Activated CD4-positive, alpha-beta T cell treated with anti-CD3 and anti-CD28 coated beads, Interleukin-2, amount 10 ng/mL, durations not matched to agents 7 days and 5 days (primary cell): Measurements from ENCODE around the gene NEMP1. TPM values are rescaled to one million over a fixed set of nuclear protein-coding genes. Genes with fewer than 3 reads are reported as not detected.
A peak's percentile ranks its signal among the peaks of the same experiment; 100 is the strongest.

Source experiments
- CTCF ChIA-PET: fragments of 350-600 bp; sonication (Branson Sonifier 250); formaldehyde crosslinking; loops from one replicate; lab custom pipeline; 2021; ENCODE audit warnings: antibody characterized with exemption; lab: Charles Lee
- POLR2A ChIA-PET: fragments of 350-600 bp; sonication (Branson Sonifier 250); formaldehyde crosslinking; loops from one replicate; lab custom pipeline; 2021; ENCODE audit warnings: antibody characterized with exemption; lab: Charles Lee
- DNase-seq: peaks from one replicate; pipeline ENCODE4 v3.0.0-alpha.2; 2020
- H3K27ac Mint-ChIP-seq: one replicate; pipeline ENCODE4 v1.8.0; 2021; ENCODE audit warnings: mild to moderate bottlenecking, moderate library complexity, mixed read lengths
- H3K27me3 Mint-ChIP-seq: one replicate; pipeline ENCODE4 v1.8.0; 2021; ENCODE audit warnings: mixed read lengths
- H3K36me3 Mint-ChIP-seq: one replicate; pipeline ENCODE4 v1.8.0; 2021; ENCODE audit warnings: low read depth, mixed read lengths
- H3K4me1 Mint-ChIP-seq: one replicate; pipeline ENCODE4 v1.8.0; 2021; ENCODE audit warnings: mixed read lengths
- H3K4me3 Mint-ChIP-seq: one replicate; pipeline ENCODE4 v1.8.0; 2021; ENCODE audit warnings: mild to moderate bottlenecking, moderate library complexity, mixed read lengths
- H3K9me3 Mint-ChIP-seq: one replicate; pipeline ENCODE4 v1.8.0; 2021; ENCODE audit warnings: mixed read lengths
- total RNA-seq, 2 experiments: library from RNA; stranded (reverse); gene quantifications; one replicate each; pipeline ENCODE4 v1.2.3, GENCODE V29; 2021

Gene NEMP1
- total RNA-seq, 2 experiments from 2014 or later: 50.2 to 54.3 TPM

- Mint-ChIP-seq H3K9me3 (no peaks in the 10 kb centered on the region), H3K4me3 (peak overlapping the region; percentile 28), H3K4me1 (peaks cover 51% of the 10 kb centered on the region), H3K27ac (peak overlapping the region; percentile 82), H3K27me3 (peaks cover 17% of the 10 kb centered on the region), H3K36me3 (peaks cover under 1% of the 10 kb centered on the region)
- POLR2A ChIA-PET: interaction anchor here (0.9 kb wide), 1 partner anchor 100 kb away, joined by 4 read pairs; no protein-coding TSS in a partner anchor
- DNase-seq: peak; percentile 42
- CTCF ChIA-PET: interaction anchor here (1.0 to 1.7 kb wide), 6 partner anchors 8 to 85 kb away, joined by 3 to 7 read pairs (median 4); no protein-coding TSS in a partner anchor
Observed at GRCh38 chr12:57011438-57012424, 66.9 kb downstream of the NEMP1 start.

GRCh38 chr12:57010627-57011247 lies 67.9 kb downstream of the NEMP1 start:
- Mint-ChIP-seq H3K9me3 (no peaks in the 10 kb centered on the region), H3K4me1 (peaks cover 54% of the 10 kb centered on the region), H3K36me3 (peaks cover 1% of the 10 kb centered on the region), H3K27ac (peak overlapping the region; percentile 82), H3K27me3 (peaks cover 17% of the 10 kb centered on the region), H3K4me3 (no peak overlapping the region)
- ChIA-PET POLR2A (interaction anchor here (0.9 kb wide), 1 partner anchor 101 kb away, joined by 4 read pairs; no protein-coding TSS in a partner anchor), CTCF (interaction anchor here (0.6 to 1.3 kb wide), 6 partner anchors 9 to 88 kb away, joined by 3 to 7 read pairs (median 4); no protein-coding TSS in a partner anchor)
- DNase-seq: no peak

DNA sequence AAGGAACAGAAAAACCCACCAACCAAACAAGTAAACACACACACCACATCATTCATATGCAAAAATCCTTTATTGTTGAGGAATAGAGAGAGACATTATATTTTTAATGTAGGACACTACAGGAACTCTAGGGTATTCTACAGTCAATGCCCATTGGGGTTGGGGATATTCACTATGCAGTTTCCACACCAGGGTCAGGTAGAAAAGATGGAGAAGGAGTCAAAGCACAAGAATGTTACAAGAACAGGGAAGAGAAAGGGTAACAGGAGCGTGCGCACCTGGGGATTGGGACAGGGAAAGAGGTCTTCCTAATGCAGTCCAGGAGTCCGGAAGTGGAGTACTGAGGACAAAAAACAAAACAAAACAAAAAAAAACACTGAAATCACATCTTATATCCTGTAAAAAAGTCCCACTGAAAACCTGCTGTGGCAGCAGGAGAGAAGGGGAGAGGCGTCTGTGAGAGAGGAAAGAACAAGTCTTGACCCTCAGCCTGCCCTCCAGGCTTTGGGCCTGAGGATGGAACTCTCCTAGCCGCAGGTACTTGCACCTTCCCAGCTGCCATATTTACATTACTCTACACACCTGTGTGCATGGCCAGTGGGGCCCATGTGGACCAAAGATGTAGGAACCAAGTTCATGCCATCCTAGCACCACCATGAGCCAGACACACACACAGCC lies 68.5 kb downstream of the NEMP1 start:
- ChIA-PET POLR2A (no interaction called here), CTCF (interaction anchor here (0.6 to 1.2 kb wide), 3 partner anchors 17 to 89 kb away, joined by 3 to 4 read pairs (median 3); no protein-coding TSS in a partner anchor)
- peaks cover 11% of the 10 kb centered on the region for H3K27me3 Mint-ChIP-seq
- peaks cover 1% of the 10 kb centered on the region for H3K36me3 Mint-ChIP-seq
- no peak overlapping the region for H3K4me3 Mint-ChIP-seq
- peaks cover 61% of the 10 kb centered on the region for H3K4me1 Mint-ChIP-seq
- no peaks in the 10 kb centered on the region for H3K9me3 Mint-ChIP-seq
- H3K27ac Mint-ChIP-seq: no peak overlapping the region
- DNase-seq: no peak

- no peak overlapping the region for H3K4me3 Mint-ChIP-seq
- H3K36me3 Mint-ChIP-seq: peaks cover 14% of the 10 kb centered on the region
- ChIA-PET POLR2A (interaction anchor here (0.6 kb wide), 1 partner anchor 32 kb away, joined by 3 read pairs; no protein-coding TSS in a partner anchor), CTCF (interaction anchor here (0.5 to 2.2 kb wide), 14 partner anchors 11 to 486 kb away, joined by 3 to 15 read pairs (median 4); partner anchors contain the start of gene RBMS2)
- H3K27ac Mint-ChIP-seq: peak overlapping the region; percentile 70
- H3K9me3 Mint-ChIP-seq: no peaks in the 10 kb centered on the region
- H3K4me1 Mint-ChIP-seq: peaks cover 71% of the 10 kb centered on the region
- H3K27me3 Mint-ChIP-seq: no peaks in the 10 kb centered on the region
- DNase-seq: peak; percentile 59
Observed at GRCh38 chr12:57008178-57008577, 70.4 kb downstream of the NEMP1 start.

- Mint-ChIP-seq H3K27ac (peak overlapping the region; percentile 87), H3K36me3 (peaks cover 22% of the 10 kb centered on the region), H3K4me1 (peaks cover 62% of the 10 kb centered on the region), H3K9me3 (no peaks in the 10 kb centered on the region), H3K4me3 (peak overlapping the region; percentile 83), H3K27me3 (no peaks in the 10 kb centered on the region)
- DNase-seq: no peak
- POLR2A ChIA-PET: no interaction called here
- CTCF ChIA-PET: interaction anchor here (0.6 to 5.1 kb wide), 6 partner anchors 19 to 258 kb away, joined by 3 to 18 read pairs (median 6); no protein-coding TSS in a partner anchor
Observed at GRCh38 chr12:57006809-57007475, 71.6 kb downstream of the NEMP1 start.

DNA sequence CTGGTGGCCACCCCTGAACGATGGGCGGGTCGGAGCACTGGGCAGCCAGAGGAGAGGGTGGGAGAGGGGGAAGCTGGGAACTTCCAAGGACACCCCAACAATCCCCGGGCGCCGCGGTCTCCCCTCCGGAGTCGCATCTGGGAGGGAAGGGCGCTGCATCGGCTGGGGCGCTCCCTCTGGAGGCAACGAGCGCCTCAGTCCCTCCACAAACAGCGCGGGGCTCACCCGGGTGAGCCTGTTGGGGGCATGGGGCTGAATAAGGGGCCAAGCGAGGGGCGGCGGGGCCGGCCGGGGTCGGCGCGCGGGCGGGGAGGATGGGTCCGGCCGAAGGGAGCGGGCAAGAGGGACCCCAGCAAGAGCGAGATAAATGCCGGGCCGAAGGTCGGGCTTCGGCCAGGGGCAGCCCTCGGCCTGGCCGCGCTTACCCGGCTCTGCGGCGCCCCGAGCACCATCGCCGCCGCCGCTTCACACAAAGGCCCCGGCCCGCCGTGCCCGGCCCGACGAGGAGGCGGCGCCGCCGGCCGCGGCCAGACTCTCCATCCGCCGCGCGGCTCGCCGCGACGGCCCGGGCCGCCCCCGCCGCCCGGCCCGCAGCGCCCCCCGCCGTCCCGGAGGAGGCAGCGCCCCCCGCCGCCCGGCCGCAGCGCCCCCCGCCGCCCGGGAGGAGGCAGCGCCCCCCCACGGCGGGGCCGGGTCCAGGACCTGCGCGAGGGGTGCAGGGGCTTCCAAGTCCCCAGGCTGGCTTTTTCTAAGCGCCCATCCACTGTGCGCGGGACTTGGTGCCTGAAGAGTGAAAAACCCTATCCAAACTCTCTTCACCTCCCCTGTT lies 72.4 kb downstream of the NEMP1 start, which contains the start of gene ZBTB39:
Gene ZBTB39, minus strand, starts transcription at position 567 of the 829 bp plus-strand sequence. CDS start 1,629 bp downstream, outside the sequence.
- Mint-ChIP-seq H3K36me3 (peaks cover 27% of the 10 kb centered on the region), H3K4me1 (peaks cover 61% of the 10 kb centered on the region), H3K4me3 (peak within 1 kb of the TSS; percentile 90), H3K9me3 (no peaks in the 10 kb centered on the region), H3K27me3 (no peaks in the 10 kb centered on the region), H3K27ac (peak within 1 kb of the TSS; percentile 87)
- DNase-seq: peak; percentile 55
- POLR2A ChIA-PET: no interaction called here
- CTCF ChIA-PET: interaction anchor here (1.1 to 5.1 kb wide), 11 partner anchors 10 to 257 kb away, joined by 3 to 18 read pairs (median 6); partner anchors contain the start of genes STAT6 and TAC3

Other genes starting within 250 kb of the NEMP1 start
- not detected for gene SDR9C7, start 144.4 kb downstream of the NEMP1 start, total RNA-seq
- under 1 TPM; 0.31 to 0.35 TPM for gene RDH16, start 121.2 kb downstream of the NEMP1 start, total RNA-seq
- gene ZBTB39, start 72.2 kb downstream of the NEMP1 start, total RNA-seq: 1 to 10 TPM; 8.8 to 9.5 TPM
- under 1 TPM in 1 of 2 experiments, not detected in 1; 0.25 TPM for gene TAC3, start 62.3 kb downstream of the NEMP1 start, total RNA-seq
- gene MYO1A, start 28.7 kb downstream of the NEMP1 start, total RNA-seq: 1 to 10 TPM; 1.4 to 2.9 TPM
- gene NAB2, start 10.3 kb upstream of the NEMP1 start, total RNA-seq: 1 to 10 TPM; 5.5 to 6.8 TPM
- 100 to 1,000 TPM; 239 to 242 TPM for gene STAT6, start 32.6 kb upstream of the NEMP1 start, total RNA-seq
- under 1 TPM; 0.94 TPM for gene LRP1, start 49.7 kb upstream of the NEMP1 start, total RNA-seq
- not detected for gene LRP1-AS, start 68.8 kb upstream of the NEMP1 start, total RNA-seq
- gene NXPH4, start 138.0 kb upstream of the NEMP1 start, total RNA-seq: under 1 TPM; 0.29 to 0.32 TPM
- gene SHMT2, start 150.9 kb upstream of the NEMP1 start, total RNA-seq: 100 to 1,000 TPM; 137 to 141 TPM
- 1 to 10 TPM; 5.1 to 5.2 TPM for gene STAC3, start 172.4 kb upstream of the NEMP1 start, total RNA-seq